IMR-90 (cell line): ENCODE data around the gene TP73. TPM values are rescaled to one million over a fixed set of nuclear protein-coding genes. Genes with fewer than 3 reads are reported as not detected.

Experiments
- ATAC-seq: fragments of 200-7000 bp; cut with Tn5 transposase; 2 replicates; pipeline ENCODE4 v1.9.1; 2020; ENCODE audit warnings: low read depth, mild to moderate bottlenecking, moderate library complexity
- BruUV-seq: library from RNA; stranded (reverse); fragments of 400-500 nt; replicated peaks from 2 replicates; lab custom pipeline; 2021; lab: Mats Ljungman, UMichigan
- CTCF ChIA-PET: fragments of 300-600 bp; formaldehyde crosslinking; extraction: SDS; loops from one replicate; lab custom pipeline; 2021; ENCODE audit warnings: antibody characterized with exemption; lab: Yijun Ruan, JAX
- POLR2A ChIA-PET: fragments of 300-600 bp; sonication (Branson Sonifier 250); formaldehyde crosslinking; loops from one replicate; lab custom pipeline; 2022; ENCODE audit warnings: antibody characterized with exemption; ENCODE audit not compliant: unreplicated experiment; lab: Charles Lee
- DNase-seq: peaks from one replicate; pipeline ENCODE4 v3.0.0; 2013
- H2AFZ ChIP-seq: replicated peaks from 2 replicates; pipeline ENCODE3; 2013; ENCODE audit warnings: low read length, mild to moderate bottlenecking; ENCODE audit not compliant: poor library complexity
- H2AK5ac ChIP-seq: 2 replicates; pipeline ENCODE4 v1.6.1; 2013; ENCODE audit warnings: low read depth, low read length, inconsistent platforms
- H2AK9ac ChIP-seq: replicated peaks from 2 replicates; pipeline ENCODE3; 2013; ENCODE audit warnings: mild to moderate bottlenecking, low read depth, low read length, moderate library complexity; ENCODE audit not compliant: poor library complexity
- H2BK120ac ChIP-seq: 2 replicates; pipeline ENCODE4 v1.6.1; 2013; ENCODE audit warnings: low read depth, low read length, inconsistent platforms
- H2BK15ac ChIP-seq: 3 replicates; pipeline ENCODE4 v1.6.1; 2013; ENCODE audit warnings: low read depth, low read length, inconsistent platforms
- H2BK20ac ChIP-seq: 2 replicates; pipeline ENCODE4 v1.6.1; 2013; ENCODE audit warnings: low read depth, mild to moderate bottlenecking, inconsistent platforms, low read length, moderate library complexity
- H2BK5ac ChIP-seq: 2 replicates; pipeline ENCODE4 v1.6.1; 2013; ENCODE audit warnings: mild to moderate bottlenecking, low read depth, low read length, inconsistent platforms; ENCODE audit not compliant: poor library complexity, severe bottlenecking
- H3K14ac ChIP-seq: replicated peaks from 2 replicates; pipeline ENCODE4 v1.6.1; 2013; ENCODE audit warnings: low read depth, low read length, inconsistent platforms
- H3K18ac ChIP-seq: 2 replicates; pipeline ENCODE4 v1.6.1; 2013; ENCODE audit warnings: low read depth, low read length, control low read depth
- H3K23ac ChIP-seq: 2 replicates; pipeline ENCODE4 v1.6.1; 2013; ENCODE audit warnings: low read depth, low read length, inconsistent platforms
- H3K27ac ChIP-seq: 2 replicates; pipeline ENCODE4 v1.5.1; 2013; ENCODE audit warnings: mild to moderate bottlenecking, control low read depth, low read length; ENCODE audit not compliant: insufficient read depth
- H3K27me3 ChIP-seq: 2 replicates; pipeline ENCODE4 v1.6.1; 2013; ENCODE audit warnings: low read length; ENCODE audit not compliant: control insufficient read depth, insufficient read depth
- H3K36me3 ChIP-seq: 2 replicates; pipeline ENCODE4 v1.6.1; 2013; ENCODE audit warnings: low read length, mixed read lengths; ENCODE audit not compliant: control insufficient read depth, insufficient read depth
- H3K4ac ChIP-seq: 2 replicates; pipeline ENCODE4 v1.6.1; 2013; ENCODE audit warnings: low read depth, low read length, inconsistent platforms
- H3K4me1 ChIP-seq: 2 replicates; pipeline ENCODE4 v1.6.1; 2013; ENCODE audit warnings: low read length, mixed read lengths; ENCODE audit not compliant: control insufficient read depth, insufficient read depth
- H3K4me2 ChIP-seq: 2 replicates; pipeline ENCODE4 v1.6.1; 2013; ENCODE audit warnings: low read depth, mild to moderate bottlenecking, control low read depth, low read length, moderate library complexity
- H3K4me3 ChIP-seq: 2 replicates; pipeline ENCODE4 v1.5.1; 2013; ENCODE audit warnings: low read depth, mild to moderate bottlenecking, control low read depth, low read length, moderate library complexity; ENCODE audit not compliant: insufficient read depth
- H3K56ac ChIP-seq: 2 replicates; pipeline ENCODE4 v1.6.1; 2013; ENCODE audit warnings: low read length, inconsistent platforms; ENCODE audit not compliant: insufficient read depth; ENCODE audit errors: extremely low read depth
- H3K79me1 ChIP-seq, 2 experiments: 2 replicates each; pipeline ENCODE4 v1.6.1; 2013; ENCODE audit warnings: low read length in 2 of 2, inconsistent platforms in 1 of 2, low read depth in 1 of 2
- H3K9ac ChIP-seq: 2 replicates; pipeline ENCODE4 v1.6.1; 2013; ENCODE audit warnings: low read depth, low read length, control low read depth
- H3K9me1 ChIP-seq: 2 replicates; pipeline ENCODE4 v1.6.1; 2013; ENCODE audit warnings: low read length, inconsistent platforms; ENCODE audit not compliant: insufficient read depth
- H3K9me3 ChIP-seq: 2 replicates; pipeline ENCODE4 v1.6.1; 2013; ENCODE audit warnings: low read length; ENCODE audit not compliant: control insufficient read depth, insufficient read depth
- H4K20me1 ChIP-seq: 2 replicates; pipeline ENCODE4 v1.6.1; 2013; ENCODE audit warnings: low read length, inconsistent platforms; ENCODE audit not compliant: insufficient read depth
- H4K5ac ChIP-seq: 2 replicates; pipeline ENCODE4 v1.6.1; 2013; ENCODE audit warnings: mild to moderate bottlenecking, low read depth, low read length, control low read depth
- H4K8ac ChIP-seq, 2 experiments: 2 replicates each; pipeline ENCODE4 v1.6.1; 2013; ENCODE audit warnings: low read depth in 2 of 2, low read length in 2 of 2, control low read depth in 1 of 2, inconsistent platforms in 1 of 2
- H4K91ac ChIP-seq: 2 replicates; pipeline ENCODE4 v1.6.1; 2013; ENCODE audit warnings: low read depth, low read length, inconsistent platforms; ENCODE audit not compliant: insufficient read depth
- BHLHE40 ChIP-seq: fragments of 150-350 bp; IDR thresholded peaks from 2 replicates; pipeline ENCODE4 v1.6.1; 2016; ENCODE audit warnings: mild to moderate bottlenecking, low read depth, low read length
- CEBPB ChIP-seq: IDR thresholded peaks from 2 replicates; pipeline ENCODE4 v1.6.1; 2012; ENCODE audit warnings: low read depth, low read length, improper control_type of control experiment
- CHD1 ChIP-seq: IDR thresholded peaks from 2 replicates; pipeline ENCODE4 v1.6.1; 2012; ENCODE audit warnings: low read depth, low read length, improper control_type of control experiment
- CTCF ChIP-seq: conservative IDR thresholded peaks from 2 replicates; pipeline ENCODE4 v1.5.1; 2012; ENCODE audit warnings: mild to moderate bottlenecking, low read depth, low read length, improper control_type of control experiment
- ELK1 ChIP-seq: fragments of 150-350 bp; IDR thresholded peaks from 2 replicates; pipeline ENCODE4 v1.6.1; 2016; ENCODE audit warnings: low read depth, mild to moderate bottlenecking, low read length, moderate library complexity, borderline replicate concordance
- FOS ChIP-seq: fragments of 150-350 bp; IDR thresholded peaks from 2 replicates; pipeline ENCODE4 v1.6.1; 2016; ENCODE audit warnings: low read depth, low read length
- MAFK ChIP-seq: IDR thresholded peaks from 2 replicates; pipeline ENCODE4 v1.6.1; 2012; ENCODE audit warnings: low read depth, low read length, improper control_type of control experiment
- MAZ ChIP-seq: IDR thresholded peaks from 2 replicates; pipeline ENCODE4 v1.6.1; 2012; ENCODE audit warnings: low read depth, mild to moderate bottlenecking, low read length, improper control_type of control experiment, moderate library complexity, borderline replicate concordance
- MXI1 ChIP-seq: IDR thresholded peaks from 2 replicates; pipeline ENCODE4 v1.6.1; 2012; ENCODE audit warnings: low read depth, mild to moderate bottlenecking, low read length, moderate library complexity, borderline replicate concordance
- NFE2L2 ChIP-seq: fragments of 150-350 bp; IDR thresholded peaks from 2 replicates; pipeline ENCODE4 v1.6.1; 2016; ENCODE audit warnings: low read depth, mild to moderate bottlenecking, low read length
- POLR2A ChIP-seq: IDR thresholded peaks from 2 replicates; pipeline ENCODE4 v1.6.1; 2012; ENCODE audit warnings: mild to moderate bottlenecking, low read depth, low read length
- RAD21 ChIP-seq: IDR thresholded peaks from 2 replicates; pipeline ENCODE4 v1.6.1; 2012; ENCODE audit warnings: low read length, improper control_type of control experiment
- RCOR1 ChIP-seq: IDR thresholded peaks from 2 replicates; pipeline ENCODE4 v1.6.1; 2012; ENCODE audit warnings: mild to moderate bottlenecking, low read length, improper control_type of control experiment; ENCODE audit not compliant: insufficient replicate concordance
- RFX5 ChIP-seq: IDR thresholded peaks from 2 replicates; pipeline ENCODE4 v1.8.0; 2012; ENCODE audit warnings: low read depth, mild to moderate bottlenecking, low read length, moderate library complexity
- SMC3 ChIP-seq: fragments of 150-350 bp; IDR thresholded peaks from 2 replicates; pipeline ENCODE4 v1.6.1; 2016; ENCODE audit warnings: low read depth, mild to moderate bottlenecking, antibody characterized with exemption, low read length, moderate library complexity
- USF2 ChIP-seq: fragments of 150-350 bp; IDR thresholded peaks from 2 replicates; pipeline ENCODE4 v1.6.1; 2017; ENCODE audit warnings: mild to moderate bottlenecking, antibody characterized with exemption, low read length, low read depth
- WGBS, 2 experiments: methylation state at CpG; one replicate each; pipeline versions ENCODE4 v1.1.5 to v1.1.7; 2013; ENCODE audit warnings: missing lambda C conversion rate in 2 of 2; ENCODE audit not compliant: insufficient read length in 1 of 2; ENCODE audit errors: extremely low coverage in 2 of 2; 5-methylcytosine and 5-hydroxymethylcytosine counted together
- dilution Hi-C: fragments of 300-500 bp; cut with HindIII; formaldehyde crosslinking; loops from one replicate; pipeline ENCODE4 v1.14.3; 2018; ENCODE audit warnings: low sequenced_read_pairs; ENCODE audit not compliant: unreplicated experiment
- in situ Hi-C: fragments of 300-500 bp; cut with MboI; formaldehyde crosslinking; loops from 3 replicates; pipeline ENCODE4 v1.14.3; 2019; ENCODE audit warnings: low sequenced_read_pairs, inconsistent platforms, mixed read lengths
- intact Hi-C: fragments of 100-400 bp; cut with micrococcal nuclease; formaldehyde crosslinking; loops from 2 replicates; pipeline ENCODE4 v1.10.0; 2022
- polyA plus RNA-seq, 3 experiments: library from polyadenylated mRNA; depleted of rRNA; stranded (reverse); fragments of >200 nt; gene quantifications; 2 replicates each; pipeline ENCODE4 v1.2.3, GENCODE V29; 2012; ENCODE audit warnings: low replicate concordance in 1 of 3
- total RNA-seq: library from RNA; depleted of rRNA; stranded (reverse); fragments of >200 nt; gene quantifications from 2 replicates; pipeline ENCODE4 v1.2.3, GENCODE V29; 2012

TP73 gene
- total and polyA plus RNA-seq, 2 of the 4 experiments (the other 2 are of a cell fraction), result not detected

GRCh38 chr1:3669971-3670431 is 17.7 kb downstream of the TP73 start:
- ATAC-seq, result no peak
- WGBS, 2 experiments, result 100% methylated on average over 1 of the region's 9 CpGs; no CpG with 5 or more reads in 1 of the 2 experiments
- H3K14ac ChIP-seq, result no peak overlapping the region
- CTCF ChIA-PET, result no interaction called here
- H3K4me3 ChIP-seq, result no peak overlapping the region
- no peaks in the 10 kb centered on the region for H4K20me1 ChIP-seq
- POLR2A ChIA-PET, result no interaction called here
- H2AFZ ChIP-seq, result no peak overlapping the region
- no peak overlapping the region for H2BK120ac ChIP-seq
- H3K79me1 ChIP-seq, result no peaks in the 10 kb centered on the region
- H2AK9ac ChIP-seq, result no peak overlapping the region
- no peak overlapping the region for H3K4me2 ChIP-seq
- H3K4ac ChIP-seq, result no peak overlapping the region
- in situ Hi-C loops, result no loop called here
- H3K4me1 ChIP-seq, result no peaks in the 10 kb centered on the region
- no peak for DNase-seq
- H2BK15ac ChIP-seq, result no peak overlapping the region
- TF ChIP-seq CTCF (no peak), MXI1 (no peak), SMC3 (no peak), RCOR1 (no peak), ELK1 (no peak), FOS (no peak), MAFK (no peak), BHLHE40 (no peak), CHD1 (no peak), POLR2A (no peak), USF2 (no peak), NFE2L2 (no peak), RAD21 (no peak), MAZ (no peak), CEBPB (no peak), RFX5 (no peak)
- H2BK5ac ChIP-seq, result no peak overlapping the region
- H3K27me3 ChIP-seq, result peaks cover 27% of the 10 kb centered on the region; the same call in 1 of the 2 replicates
- H3K27ac ChIP-seq, result no peak overlapping the region
- H3K36me3 ChIP-seq, result no peaks in the 10 kb centered on the region
- no peak overlapping the region for H2BK20ac ChIP-seq
- H3K9me3 ChIP-seq, result no peaks in the 10 kb centered on the region
- no peak overlapping the region for H3K23ac ChIP-seq
- intact Hi-C loops, result no loop called here
- dilution Hi-C loops, result no loop called here
- no peak overlapping the region for H4K8ac ChIP-seq
- no TSS peak for BruUV-seq
- no peak overlapping the region for H4K91ac ChIP-seq
- H2AK5ac ChIP-seq, result no peak overlapping the region
- no peak overlapping the region for H4K5ac ChIP-seq
- H3K18ac ChIP-seq, result no peak overlapping the region
- no peaks in the 10 kb centered on the region for H3K9me1 ChIP-seq
- no peak overlapping the region for H3K9ac ChIP-seq
- H3K56ac ChIP-seq, result no peak overlapping the region
